Adrenal gland (tissue), 12 donors: Measurements from ENCODE around the gene VWDE. TPM values are rescaled to one million over a fixed set of nuclear protein-coding genes. Genes with fewer than 3 reads are reported as not detected.

Source experiments
- DNase-seq, 7 donors: peaks; one replicate each; pipeline ENCODE4 v3.0.0-alpha.2; 2019 to 2020
- H3K27ac ChIP-seq, 5 donors: fragments of 200-600 bp; sonication (generic) in 4 of 5; 1 replicate in 3 of 5; 2 replicates in 2 of 5; pipeline versions ENCODE4 v1.5.1 to v1.8.0; 2016 to 2020; ENCODE audit warnings: mild to moderate bottlenecking in 1 of 5
- H3K27me3 ChIP-seq: fragments of 200-600 bp; 2 replicates; pipeline ENCODE4 v1.8.0; 2021
- H3K36me3 ChIP-seq, 2 donors: fragments of 200-600 bp; replicated peaks in 1 of 2; 1 replicate in 1 of 2; 2 replicates in 1 of 2; pipeline versions ENCODE4 v1.5.1 to v1.8.0; 2018 to 2022
- H3K4me1 ChIP-seq, 2 donors: fragments of 200-600 bp; replicated peaks in 1 of 2; 1 replicate in 1 of 2; 2 replicates in 1 of 2; pipeline versions ENCODE4 v1.5.1 to v1.8.0; 2018 to 2021
- H3K4me3 ChIP-seq, 4 donors: fragments of 200-600 bp; sonication (generic) in 3 of 4; one replicate each; pipeline ENCODE4 v1.5.1; 2016 to 2018
- H3K9me3 ChIP-seq, 3 donors: fragments of 200-600 bp; sonication (generic) in 1 of 3; replicated peaks in 1 of 3; 1 replicate in 2 of 3; 2 replicates in 1 of 3; pipeline versions ENCODE4 v1.5.1 to v1.8.0; 2016 to 2021
- CTCF ChIP-seq, 6 experiments: fragments of 450-650 bp in 4 of 6; fragments of 200-600 bp in 2 of 6; sonication (generic) in 1 of 6; IDR thresholded peaks; 1 replicate in 5 of 6; 2 replicates in 1 of 6; pipeline versions ENCODE4 v1.5.1 to v1.8.0; 2016 to 2021; ENCODE audit warnings: antibody characterized with exemption in 6 of 6, mild to moderate bottlenecking in 2 of 6, moderate library complexity in 1 of 6
- POLR2A ChIP-seq, 2 donors: fragments of 450-650 bp; IDR thresholded peaks; one replicate each; pipeline ENCODE4 v1.6.1; 2017; ENCODE audit warnings: antibody characterized with exemption in 2 of 2, mild to moderate bottlenecking in 2 of 2, moderate library complexity in 1 of 2
- WGBS, 4 donors: extraction: QIAGEN DNeasy Blood & Tissue Kit in 2 of 4; methylation state at CpG; one replicate each; pipeline versions ENCODE4 v1.1.5 to v1.1.7; 2013 to 2017; 5-methylcytosine and 5-hydroxymethylcytosine counted together
- intact Hi-C, 2 donors: fragments of 100-400 bp; cut with DNase I; formaldehyde crosslinking; loops; one replicate each; pipeline versions ENCODE4 v1.14.1 to v1.15.0; 2022 to 2023
- polyA plus RNA-seq, 3 donors: library from polyadenylated mRNA; stranded (reverse); fragments of 200-250 nt in 2 of 3; fragments of 350-450 nt in 1 of 3; fragmentation: Illumina TruSeq in 1 of 3; extraction: RNeasy Lipid Tissue Mini Kit (QIAGEN cat#74804) in 1 of 3; gene quantifications; one replicate each; pipeline ENCODE4 v1.2.3, GENCODE V29; 2013 to 2014
- total RNA-seq, 9 donors: library from RNA; depleted of rRNA in 4 of 9; stranded (reverse); fragments of >200 nt in 4 of 9; fragments of 120-200 nt in 1 of 9; fragmentation: NEBNext Ultra II Directional in 1 of 9; extraction: Animal tissue kit (Norgen Biotek cat#: 25700) in 1 of 9; gene quantifications; one replicate each; pipeline versions ENCODE4 v1.1.0 to v1.2.4, GENCODE V29; 2013 to 2023
- donor health status: healthy with polysubstance abuse.
- donor health status: Bipolar disorder and iron deficiency.
- donor health status: DM: yes; HTN: yes; CAD: no.
- donor health status: DM: no; HTN: no; CAD: no.
- donor health status: DM: no; HTN: no; CAD: no.
- donor health status: DM: yes; HTN: yes; CAD: no.

VWDE gene
- total and polyA plus RNA-seq, 12 donors = 0.26 to 11.1 (median 0.95) TPM; not detected in 2

- Histone ChIP-seq H3K4me3 (no peak overlapping the region), H3K27ac (no peak overlapping the region), H3K27me3 (no peaks in the 10 kb centered on the region), H3K9me3 (no peaks in the 10 kb centered on the region), H3K36me3 (no peaks in the 10 kb centered on the region), H3K4me1 (no peaks in the 10 kb centered on the region)
- intact Hi-C loops = no loop called here
- 61 to 77% (median 67%) methylated on average over 4 of the region's 4 CpGs for WGBS, 4 donors
- no peak for DNase-seq
- TF ChIP-seq POLR2A (IDR thresholded peaks at IDR 0.05) (no peak), CTCF (IDR thresholded peaks at IDR 0.05) (no peak)
Observed at GRCh38 chr7:12422554-12423320, 19.1 kb upstream of the VWDE start.

- H3K27ac ChIP-seq = no peak overlapping the region
- H3K27me3 ChIP-seq = no peaks in the 10 kb centered on the region
- no peaks in the 10 kb centered on the region for H3K36me3 ChIP-seq
- no peak overlapping the region for H3K4me3 ChIP-seq
- no peaks in the 10 kb centered on the region for H3K9me3 ChIP-seq
- no peak for TF ChIP-seq CTCF (IDR thresholded peaks at IDR 0.05)
- TF ChIP-seq POLR2A (IDR thresholded peaks at IDR 0.05) = no peak
- no peak for DNase-seq
- H3K4me1 ChIP-seq = no peaks in the 10 kb centered on the region
- intact Hi-C loops = no loop called here
Observed at GRCh38 chr7:12418452-12418851, 14.8 kb upstream of the VWDE start.

GRCh38 chr7:12415072-12415471 lies 11.4 kb upstream of the VWDE start:
- no peaks in the 10 kb centered on the region for H3K36me3 ChIP-seq
- H3K27ac ChIP-seq = no peak overlapping the region
- no peak overlapping the region for H3K4me3 ChIP-seq
- H3K9me3 ChIP-seq = no peaks in the 10 kb centered on the region
- no peak for DNase-seq
- intact Hi-C loops = no loop called here
- TF ChIP-seq CTCF (IDR thresholded peaks at IDR 0.05) = no peak
- no peak for TF ChIP-seq POLR2A (IDR thresholded peaks at IDR 0.05)
- H3K27me3 ChIP-seq = no peaks in the 10 kb centered on the region
- no peaks in the 10 kb centered on the region for H3K4me1 ChIP-seq

- H3K27me3 ChIP-seq = no peaks in the 10 kb centered on the region
Observed at GRCh38 chr7:12412407-12412806, 8.7 kb upstream of the VWDE start.

More at GRCh38 chr7:12412407-12412806, 8.7 kb upstream of the VWDE start:
- no peaks in the 10 kb centered on the region for H3K36me3 ChIP-seq
- no peaks in the 10 kb centered on the region for H3K4me1 ChIP-seq
- H3K9me3 ChIP-seq = no peaks in the 10 kb centered on the region
- DNase-seq = no peak
- intact Hi-C loops = no loop called here
- TF ChIP-seq CTCF (IDR thresholded peaks at IDR 0.05) (no peak), POLR2A (IDR thresholded peaks at IDR 0.05) (no peak)
- H3K27ac ChIP-seq = no peak overlapping the region
- 69 to 96% (median 85%) methylated on average over 1 of the region's 1 CpG for WGBS, 4 donors
- H3K4me3 ChIP-seq = no peak overlapping the region
